Superior temporal gyrus (tissue), 1 donor: ENCODE results near the gene ATP10A.

Experiments used
- DNase-seq: peaks from one replicate; pipeline ENCODE4 v3.0.0-alpha.2; 2016; ENCODE audit errors: extremely low spot score

ATP10A gene

DNA sequence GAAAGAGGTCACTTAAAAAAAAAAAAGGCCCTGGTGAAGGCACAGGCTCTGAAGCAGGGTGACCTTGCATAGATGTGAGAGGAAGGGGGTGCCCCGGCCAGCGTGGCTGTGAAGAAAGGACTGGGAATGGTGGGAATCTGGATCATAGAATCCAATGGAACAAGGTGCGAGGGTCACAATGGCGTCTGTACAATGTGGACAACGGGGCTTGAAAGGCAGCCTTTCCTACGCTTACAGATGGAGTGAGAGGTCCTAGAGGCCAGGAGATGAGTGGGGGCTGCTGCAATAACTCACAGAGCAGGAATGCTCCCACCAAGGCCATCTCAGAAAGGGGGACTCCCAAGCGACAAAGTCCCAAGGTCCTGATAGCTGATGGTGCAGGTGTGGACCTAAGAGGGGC, 162.2 kb downstream of the ATP10A start:
- DNase-seq = no peak

DNA sequence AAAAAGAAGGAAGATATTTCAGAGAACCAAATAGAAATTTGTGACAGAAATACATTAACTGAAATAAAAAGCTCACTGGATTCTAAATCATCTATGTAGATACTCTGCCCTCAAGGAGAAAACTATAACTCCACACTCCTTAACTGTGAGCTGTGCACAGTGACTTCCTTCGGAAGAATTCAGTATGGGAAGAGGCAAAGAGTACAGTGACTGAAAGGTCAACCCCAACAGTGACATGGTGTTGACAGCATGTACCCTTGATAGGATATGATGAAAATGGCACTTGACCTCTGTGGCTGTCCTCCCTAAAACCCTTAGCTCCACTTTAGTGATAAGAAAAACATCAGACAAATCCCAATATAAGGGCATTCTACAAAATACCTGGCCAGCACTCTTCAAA, 165.5 kb downstream of the ATP10A start:
- no peak for DNase-seq

DNA sequence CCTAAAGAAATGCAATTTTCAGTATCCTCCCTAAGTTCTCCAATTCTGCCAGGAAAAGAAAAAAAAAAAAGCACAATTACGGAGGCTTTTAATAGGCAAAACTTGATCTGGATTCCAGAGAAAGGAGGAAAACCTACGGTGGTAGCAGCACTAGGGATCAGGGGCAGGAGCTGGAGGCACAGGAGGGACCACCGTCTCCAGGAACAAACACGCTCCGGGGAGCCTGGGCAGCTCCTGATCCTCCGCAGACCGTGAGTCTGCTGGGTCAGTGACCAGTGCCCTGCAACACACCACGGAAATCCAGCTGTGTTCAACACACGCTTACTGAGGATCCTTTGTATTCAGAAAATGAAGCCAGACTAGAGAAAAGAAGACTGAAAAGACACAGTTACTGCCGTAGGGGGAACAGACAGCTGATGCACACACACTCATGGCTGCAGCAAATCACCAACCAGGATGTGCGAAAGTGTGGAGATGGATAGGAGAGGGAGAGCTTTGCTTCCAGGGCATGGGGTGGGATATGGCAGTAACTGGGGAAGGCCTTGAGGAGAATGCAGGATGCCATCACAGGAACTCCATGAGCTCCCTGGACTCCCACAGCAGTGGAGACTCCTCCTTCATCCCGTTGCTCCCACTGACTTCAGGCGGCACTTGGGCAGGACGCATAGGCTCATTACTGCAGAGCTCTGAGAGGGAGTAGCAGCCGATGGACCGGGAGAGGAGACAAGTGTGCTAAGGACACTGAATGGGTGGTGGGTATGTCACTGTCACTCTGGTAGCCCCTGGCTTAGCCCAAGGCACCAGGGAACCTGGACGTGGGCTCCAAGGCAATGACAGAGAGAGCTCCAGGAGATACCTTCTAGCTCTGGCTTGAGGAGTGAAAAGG, 167.0 kb downstream of the ATP10A start:
- DNase-seq = no peak

DNA sequence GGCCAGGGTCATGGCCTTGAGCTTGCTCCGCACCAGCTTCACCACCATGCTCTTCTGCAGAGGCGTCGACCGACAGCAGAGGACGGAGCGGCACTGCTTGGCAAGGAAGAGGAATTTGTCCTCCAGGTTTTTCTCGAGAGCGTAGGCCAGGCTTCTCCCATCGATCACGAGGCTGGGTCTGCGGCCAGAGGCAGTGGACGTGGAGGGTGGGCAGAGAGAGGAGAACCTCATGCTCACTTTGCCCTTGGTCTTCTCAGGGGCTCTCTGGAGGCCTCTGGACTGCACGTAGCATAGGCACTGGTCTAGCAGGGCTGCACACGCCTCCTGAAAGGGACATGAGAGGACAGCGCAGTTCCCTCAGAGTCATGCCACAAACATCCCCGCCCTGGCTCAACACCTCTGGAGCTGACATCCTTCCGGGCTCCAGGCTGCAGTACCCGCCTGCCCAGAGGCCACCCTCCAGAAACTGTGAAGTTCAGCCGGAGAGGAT, 168.3 kb downstream of the ATP10A start:
- no peak for DNase-seq

DNA sequence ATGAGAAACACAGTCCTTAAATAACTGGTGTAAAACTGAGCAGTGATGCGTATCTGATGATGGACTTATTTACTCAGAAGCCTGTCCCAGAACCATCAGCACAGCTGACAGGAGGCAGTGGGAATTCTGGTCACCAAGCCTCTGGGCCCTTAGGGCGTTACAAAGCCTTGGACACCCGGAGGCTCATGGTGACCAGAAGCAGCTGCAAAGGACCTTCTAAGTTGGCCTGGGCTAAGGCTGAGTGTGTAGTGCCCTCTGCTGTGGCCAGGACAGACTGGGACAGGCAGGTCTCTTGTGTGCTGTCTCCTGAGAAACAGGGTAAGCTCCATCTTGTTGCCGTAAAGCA, 168.9 kb downstream of the ATP10A start:
- DNase-seq = no peak

DNA sequence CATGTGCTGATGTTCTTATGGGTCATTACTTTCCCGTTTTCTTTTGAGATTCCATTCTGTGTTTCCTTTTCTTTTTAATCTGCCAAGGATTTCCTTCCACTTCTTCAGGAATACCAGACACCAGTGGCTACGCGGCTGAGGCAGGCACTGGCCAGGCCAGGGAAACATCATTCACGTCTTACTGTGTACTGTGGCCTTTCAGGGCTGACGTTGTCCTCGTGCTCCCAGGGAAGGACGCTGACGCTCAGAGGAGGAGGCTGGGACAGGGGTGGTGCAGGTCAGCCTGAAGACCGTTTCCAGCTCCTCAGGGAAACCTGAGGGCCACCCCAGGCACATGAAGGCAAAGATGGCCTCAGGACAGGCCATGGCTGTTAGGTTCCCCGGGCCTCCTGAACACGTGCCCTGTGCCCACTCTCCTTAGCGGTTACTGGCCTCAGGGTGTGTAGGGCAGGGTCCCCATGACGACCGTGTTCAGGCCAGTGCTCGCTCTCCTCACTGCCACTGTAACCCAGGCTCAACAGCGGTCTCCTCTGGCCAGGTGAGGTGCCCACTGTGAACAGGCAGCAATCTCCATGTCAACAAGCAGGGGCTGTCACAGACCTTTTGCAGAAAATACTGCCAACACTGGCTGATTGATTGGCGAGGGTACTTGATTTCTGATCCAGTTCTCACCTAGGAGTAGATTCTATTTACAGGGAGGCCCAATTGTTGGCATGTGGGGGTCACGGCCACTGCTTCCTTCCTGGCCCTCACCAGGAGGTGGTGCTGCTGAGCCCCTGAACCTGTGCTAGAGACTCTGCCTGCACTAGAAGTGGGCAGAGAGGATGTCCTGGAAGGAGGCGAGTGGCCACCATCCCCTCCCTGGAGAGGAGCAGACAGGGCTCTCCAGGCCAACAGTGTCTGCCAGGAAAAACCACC, 169.5 kb downstream of the ATP10A start:
- DNase-seq = no peak

DNA sequence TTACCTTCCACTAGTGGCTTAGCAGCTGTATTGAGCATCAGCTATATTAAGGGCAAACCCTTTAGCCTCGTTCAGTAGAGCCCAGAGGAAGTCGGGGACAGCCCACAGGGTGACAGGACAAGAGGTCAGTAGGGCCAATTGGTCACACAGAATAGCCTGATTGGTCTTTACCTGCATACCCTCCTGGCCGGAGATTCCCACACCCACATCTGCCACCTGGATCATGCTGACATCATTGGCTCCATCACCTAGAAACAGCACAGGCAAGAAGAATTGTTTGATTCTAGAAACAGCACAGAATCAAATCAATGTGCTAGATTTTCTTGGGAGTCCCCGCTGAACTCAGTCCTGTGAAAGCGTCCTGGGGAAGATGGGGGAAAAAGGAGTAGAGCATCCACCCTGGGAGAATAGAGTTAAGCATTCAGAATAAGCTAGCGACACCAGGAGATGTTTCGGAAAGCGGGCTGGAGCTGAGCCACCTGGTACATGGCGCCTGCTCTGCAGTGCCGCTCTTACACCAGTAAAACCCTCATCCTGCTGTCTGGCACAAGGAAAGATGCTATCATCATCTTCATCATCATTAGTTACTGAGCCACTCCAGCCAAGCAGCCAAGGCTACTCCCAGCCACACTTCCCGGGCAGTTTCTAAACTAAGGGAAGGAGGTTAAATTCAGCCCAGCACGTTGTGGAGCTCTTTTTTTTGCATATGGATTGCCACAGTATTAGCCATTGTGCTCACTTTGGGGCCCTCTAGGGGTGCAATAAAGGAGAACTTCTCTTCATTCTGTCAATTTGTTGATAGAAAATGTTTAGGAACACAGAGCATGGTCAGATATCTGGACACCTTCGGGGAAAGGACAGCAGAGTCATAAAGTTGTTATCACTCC, 171.3 kb downstream of the ATP10A start:
- peak; percentile 68 for DNase-seq

DNA sequence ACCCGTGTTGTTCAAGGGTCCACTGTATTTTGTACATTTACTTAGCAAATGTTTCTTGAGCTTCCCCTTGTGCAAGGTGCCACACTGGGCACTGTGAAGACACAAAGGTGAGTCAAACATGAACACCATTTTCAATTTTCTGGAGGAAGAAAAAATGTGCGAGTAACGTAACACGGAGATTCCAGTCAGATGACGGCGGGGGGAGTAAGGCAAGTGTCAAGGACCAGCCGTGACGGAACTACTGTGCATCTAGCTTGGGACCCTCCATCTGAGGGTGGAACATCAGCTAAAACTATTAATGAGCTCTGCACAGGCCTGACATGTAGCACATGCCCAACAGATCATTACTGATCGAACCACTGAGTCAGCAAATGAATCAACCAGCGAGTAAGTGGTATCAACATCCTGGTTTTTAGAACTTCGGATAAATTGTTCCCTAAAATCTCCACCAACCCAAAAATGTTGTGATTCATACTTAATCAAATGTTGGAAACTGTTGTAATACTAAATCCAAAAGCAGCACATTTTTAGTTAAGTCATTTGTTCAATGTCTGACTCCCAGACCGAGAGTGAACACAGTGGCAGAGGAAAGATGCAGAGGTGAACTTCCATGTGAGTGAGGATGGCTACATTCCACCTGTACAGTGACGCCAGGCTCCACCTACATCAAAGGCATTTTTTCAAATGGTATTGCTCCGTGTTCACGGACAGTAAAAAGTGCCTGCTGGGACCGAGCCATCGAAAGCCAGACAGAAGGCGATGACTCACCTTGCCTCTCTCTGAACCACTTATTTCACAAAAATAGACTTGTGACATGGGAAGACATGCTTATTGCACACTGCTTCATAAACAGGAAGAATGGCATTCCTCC, 172.2 kb downstream of the ATP10A start:
- DNase-seq = peak; percentile 52

DNA sequence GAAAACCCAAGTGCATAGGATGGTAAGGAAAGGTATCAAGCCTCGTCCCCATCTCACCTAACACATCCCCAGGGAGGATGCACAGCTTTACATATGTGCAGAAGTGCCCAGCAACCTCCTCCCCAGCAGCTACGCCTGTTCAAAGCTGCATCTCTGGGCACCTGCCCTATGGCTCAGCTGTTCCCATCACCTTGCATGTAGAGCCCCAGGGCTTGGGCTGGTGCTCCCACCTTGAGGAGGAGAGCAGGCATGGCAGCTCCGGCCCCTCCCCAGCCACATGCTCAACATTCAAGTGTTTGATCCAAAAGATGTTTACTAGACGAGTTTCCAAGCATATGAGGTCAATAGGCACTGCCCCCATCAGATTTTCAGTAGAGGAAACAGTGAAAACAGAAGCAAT, 173.5 kb downstream of the ATP10A start:
- DNase-seq = no peak

DNA sequence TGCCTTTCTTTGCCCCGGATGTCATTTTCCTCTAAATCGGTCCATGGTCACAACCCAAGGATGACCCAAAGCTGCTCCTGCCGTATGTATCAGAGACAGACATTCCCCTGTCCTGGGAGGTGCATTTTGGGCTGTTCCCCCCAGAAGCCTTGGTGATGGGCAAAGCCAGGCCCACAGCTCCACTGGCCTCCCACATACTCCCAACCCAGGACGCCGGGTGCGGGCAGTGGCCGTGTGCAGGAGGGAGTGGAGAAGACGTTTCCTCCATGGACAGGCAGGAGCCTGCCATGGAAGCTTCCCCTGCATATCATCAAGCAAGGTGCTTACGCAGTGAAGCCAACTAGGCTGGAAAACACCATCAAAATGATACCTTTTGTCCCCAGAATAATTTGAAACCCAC, 175.0 kb downstream of the ATP10A start:
- no peak for DNase-seq

DNA sequence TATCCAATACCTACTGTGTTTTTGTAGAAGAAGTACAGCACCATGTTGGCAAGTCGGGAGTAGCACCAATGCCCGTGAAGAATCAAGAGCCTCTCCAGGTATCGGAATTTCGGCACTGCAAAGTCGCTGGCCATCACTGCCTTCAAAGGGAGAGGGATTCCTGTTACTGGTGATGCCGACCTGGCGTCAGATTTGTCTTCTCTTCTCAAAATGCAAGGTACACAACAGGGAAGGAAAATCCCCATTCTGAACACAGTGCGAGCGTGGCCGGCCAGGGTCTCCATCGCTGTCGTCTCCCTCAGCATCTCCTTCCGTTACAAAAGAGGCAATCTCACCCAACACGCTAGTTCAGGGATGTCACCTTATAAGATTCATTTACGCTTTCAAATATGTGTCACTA, 175.4 kb downstream of the ATP10A start:
- DNase-seq = no peak

DNA sequence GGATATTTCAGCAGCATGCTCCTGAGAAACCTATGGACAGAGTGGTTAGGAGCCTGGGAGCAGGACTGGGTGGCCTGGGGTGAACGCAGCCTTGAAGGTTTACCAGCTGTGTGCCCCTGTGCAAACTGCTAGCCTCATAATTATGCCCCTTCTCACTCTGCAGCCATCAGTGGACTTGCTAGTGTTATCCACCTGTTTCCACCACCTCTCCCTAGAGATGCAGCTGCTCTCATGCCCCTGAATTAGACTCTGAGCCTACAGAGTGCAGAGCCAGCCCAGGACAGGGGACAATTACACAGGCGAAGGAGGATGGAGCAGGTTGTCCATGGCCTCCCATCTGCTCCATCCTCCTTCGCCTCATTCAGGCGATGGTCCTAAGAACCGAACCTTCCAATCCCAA, 175.9 kb downstream of the ATP10A start:
- DNase-seq = no peak

DNA sequence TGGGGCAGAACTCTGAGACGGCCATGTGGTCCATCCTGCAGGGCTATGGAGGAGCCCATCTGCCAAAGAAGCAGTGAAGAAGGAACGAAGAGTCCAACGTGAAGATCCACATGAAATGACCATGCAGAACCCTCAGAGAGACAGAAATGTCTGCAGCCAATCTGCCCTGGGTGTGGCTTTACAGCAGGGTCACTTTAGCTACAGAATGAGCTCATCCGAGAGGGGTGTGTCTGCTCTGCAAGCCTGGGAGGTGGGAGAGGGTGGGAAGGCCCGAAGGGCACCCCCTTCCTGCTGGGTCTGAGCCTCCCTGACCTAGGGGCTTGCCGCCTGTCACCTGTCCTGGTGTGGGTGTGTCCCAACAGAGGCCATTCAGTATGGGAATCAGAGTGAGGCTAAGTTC, 176.3 kb downstream of the ATP10A start:
- no peak for DNase-seq

DNA sequence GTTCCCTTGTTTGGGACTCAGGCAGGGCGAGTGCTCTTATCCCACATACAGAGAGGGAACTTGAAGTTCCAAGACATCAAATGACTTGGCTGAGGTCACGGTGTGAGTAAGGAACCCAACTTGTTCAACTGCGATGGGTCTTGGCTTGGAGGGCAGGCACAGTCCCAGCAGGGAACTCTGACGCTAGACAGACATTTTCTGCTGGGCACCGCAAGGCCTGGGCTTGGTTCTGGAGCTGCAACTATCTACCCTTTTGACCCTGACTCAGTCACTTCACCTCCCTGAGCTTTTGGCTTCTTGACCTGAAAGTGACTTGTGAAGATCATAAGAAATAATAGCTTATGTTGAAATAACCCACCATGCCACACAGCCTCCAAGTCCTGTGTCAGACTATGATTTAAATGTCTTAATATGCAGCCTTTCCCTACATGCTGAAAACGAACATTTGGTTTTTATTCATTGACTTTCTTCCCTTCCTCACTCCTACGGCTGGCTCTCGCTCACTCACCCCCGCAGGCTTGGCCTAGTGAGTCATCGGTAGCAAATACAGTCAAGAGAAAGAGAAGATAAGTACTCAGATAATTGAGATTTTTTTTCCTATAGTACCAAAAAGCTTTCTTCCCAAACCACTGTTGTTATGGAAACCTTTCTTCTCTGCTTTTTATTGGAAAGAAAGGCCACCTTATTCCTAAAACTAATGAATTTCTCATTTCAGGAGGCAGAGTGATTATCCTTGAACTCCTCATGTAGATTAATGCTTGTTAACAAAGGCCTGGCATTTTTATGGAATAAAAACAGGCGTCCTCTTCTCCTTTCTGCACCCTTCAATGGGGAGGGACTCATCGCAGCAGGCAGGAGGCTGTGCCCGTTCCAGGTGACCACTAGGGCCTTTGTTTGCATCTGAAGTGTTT, 178.4 kb downstream of the ATP10A start:
- DNase-seq = peak; percentile 54

DNA sequence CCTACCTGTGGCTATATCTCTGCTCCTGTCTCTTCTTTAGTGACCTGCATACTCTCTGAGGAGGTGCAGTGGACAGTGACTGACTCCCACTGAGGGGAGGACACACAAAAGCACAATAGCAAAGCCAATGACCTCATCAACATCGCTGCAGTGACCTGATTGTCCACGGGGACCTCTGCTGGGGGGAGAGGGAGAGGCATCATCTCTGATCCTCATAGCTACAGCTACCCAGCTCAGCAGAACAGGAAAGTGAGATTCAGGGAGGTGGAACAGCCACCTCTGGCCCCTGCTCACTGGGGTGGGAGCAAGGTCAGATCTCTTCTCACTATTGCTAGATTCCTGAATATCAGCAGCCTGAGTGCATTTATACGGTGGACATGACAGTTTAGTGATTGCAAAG, 179.2 kb downstream of the ATP10A start:
- no peak for DNase-seq

DNA sequence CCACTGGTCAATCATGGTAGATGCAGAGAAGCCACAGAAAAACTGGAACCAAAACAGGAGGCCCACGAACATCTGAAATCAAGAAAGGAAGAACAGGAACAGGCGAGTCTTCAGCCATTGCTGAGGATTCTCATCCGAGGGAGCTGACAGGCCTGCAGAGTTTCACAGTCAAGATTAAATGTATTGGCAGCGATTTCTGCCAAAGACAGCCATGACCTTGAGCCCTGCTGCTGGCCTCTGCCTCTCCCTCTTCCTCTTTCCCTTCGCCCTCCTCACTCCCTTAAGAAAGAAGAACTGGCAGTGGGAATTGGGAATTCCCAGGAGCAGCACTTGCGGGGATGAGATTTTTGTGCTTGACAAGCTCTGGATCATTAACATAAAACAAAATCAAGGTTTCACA, 179.7 kb downstream of the ATP10A start:
- no peak for DNase-seq

DNA sequence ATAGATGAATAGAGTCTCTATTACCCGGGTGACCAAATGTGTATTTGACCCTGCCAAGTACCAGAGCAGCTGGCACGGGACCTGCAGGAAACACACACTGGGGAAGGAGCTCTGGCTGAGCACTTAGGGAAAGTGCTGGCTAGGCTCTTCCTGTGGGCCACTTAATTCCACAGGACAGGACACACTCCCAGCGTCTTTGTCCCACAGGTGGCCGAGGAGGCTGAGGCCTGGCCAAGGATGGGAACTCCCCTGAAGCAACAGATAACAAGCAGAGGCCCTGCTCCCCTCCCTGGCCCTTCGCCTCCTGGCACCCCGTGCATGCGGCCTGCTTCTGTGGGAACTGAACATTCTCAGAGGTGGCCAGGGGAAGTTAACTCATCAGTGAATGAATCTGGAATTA, 180.8 kb downstream of the ATP10A start:
- DNase-seq = no peak

DNA sequence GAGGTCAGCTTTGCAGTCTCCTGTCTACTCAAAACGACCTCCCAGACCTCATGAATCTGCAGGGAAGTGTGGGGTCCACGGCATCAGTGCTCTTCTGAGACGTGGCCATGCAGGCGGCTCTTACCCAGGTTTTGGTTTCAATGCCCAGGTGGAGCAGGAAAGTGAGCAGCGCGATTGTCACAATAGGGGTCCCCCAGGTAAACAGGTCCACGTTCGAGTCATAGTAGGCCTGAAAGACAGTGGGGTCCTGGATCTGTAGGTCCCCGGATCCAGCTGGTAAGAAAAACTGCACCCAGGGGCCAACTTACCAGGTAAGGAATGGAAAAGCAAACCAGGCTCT, 182.5 kb downstream of the ATP10A start:
- no peak for DNase-seq

DNA sequence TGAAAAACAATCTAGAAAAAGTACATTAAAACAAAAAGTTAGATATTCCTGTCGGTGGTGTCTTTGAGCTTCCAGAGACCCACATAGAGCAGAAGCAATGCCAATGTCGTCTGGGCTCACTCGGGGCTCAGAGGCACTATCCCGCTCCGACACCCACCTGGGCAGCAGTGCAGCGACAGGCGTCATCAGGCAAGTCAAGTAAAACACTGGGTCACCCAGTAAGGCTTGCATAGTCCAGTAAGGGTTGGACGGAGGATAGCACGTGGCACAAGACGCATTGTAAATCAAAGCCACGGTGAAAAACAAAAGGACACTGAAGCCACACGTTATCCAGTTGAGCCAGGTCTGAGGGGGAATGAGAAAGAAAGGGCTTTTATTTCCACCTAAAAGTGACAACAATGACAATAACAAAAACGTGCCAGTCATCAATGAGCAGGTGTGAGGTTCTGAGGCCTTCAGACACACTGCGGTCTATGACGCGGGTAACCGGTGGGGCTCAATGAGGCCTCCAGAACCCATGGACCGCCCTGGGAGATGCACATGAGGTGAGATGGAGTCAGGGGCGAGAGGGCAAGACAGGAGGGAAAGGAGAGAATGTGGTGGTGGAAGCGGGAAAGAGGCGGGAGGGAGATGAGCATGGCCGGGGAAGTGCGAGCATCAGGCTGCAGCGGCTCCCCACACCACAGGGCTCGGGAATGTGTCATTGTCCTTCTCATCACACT, 183.0 kb downstream of the ATP10A start:
- no peak for DNase-seq
